ENCODE measurements around the gene SHISAL2A.

The SHISAL2A gene

DNA sequence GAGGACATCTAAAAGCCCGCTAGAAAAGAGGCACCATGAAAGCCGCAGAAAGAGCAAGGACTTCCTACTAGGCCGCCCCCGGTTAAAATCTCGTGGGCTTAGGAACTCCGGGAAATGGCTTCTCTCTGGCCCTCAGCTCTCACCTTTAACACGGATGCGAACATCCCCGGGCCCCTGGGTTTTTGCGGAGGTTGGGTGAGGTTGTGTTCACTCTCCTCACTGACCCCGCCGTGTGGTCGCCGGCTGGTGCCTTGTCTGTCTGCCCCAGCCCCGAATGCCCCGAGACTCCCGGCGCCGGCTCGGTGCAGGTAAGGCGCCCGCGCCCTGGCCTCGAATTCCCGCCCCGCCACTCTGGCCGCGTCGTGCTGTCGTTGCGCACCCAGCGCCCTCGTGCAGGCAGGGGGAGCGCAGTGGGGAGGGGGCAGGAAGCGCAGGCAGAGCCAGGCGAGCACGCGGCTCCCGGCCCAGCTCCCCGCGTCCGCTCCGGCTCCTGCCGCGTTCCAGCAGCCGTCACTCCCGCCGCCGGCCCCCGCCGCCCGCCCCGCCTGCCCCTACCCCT, at the start of gene SHISAL2A:
Gene SHISAL2A (plus strand): TSS at position 437 of the 559 bp plus-strand sequence. CDS start 326 bp downstream, outside the sequence.
- no peaks in the 10 kb centered on the region for H3K9me3 Mint-ChIP-seq
- no peaks in the 10 kb centered on the region for H3K27me3 Mint-ChIP-seq
- H3K36me3 Mint-ChIP-seq: peaks cover 13% of the 10 kb centered on the region
- peak within 1 kb of the TSS; percentile 96 for H3K27ac Mint-ChIP-seq
- H3K4me1 Mint-ChIP-seq: peaks cover 64% of the 10 kb centered on the region
- peak; percentile 35 for ATAC-seq
- H3K4me3 Mint-ChIP-seq: peak within 1 kb of the TSS; percentile 93

DNA sequence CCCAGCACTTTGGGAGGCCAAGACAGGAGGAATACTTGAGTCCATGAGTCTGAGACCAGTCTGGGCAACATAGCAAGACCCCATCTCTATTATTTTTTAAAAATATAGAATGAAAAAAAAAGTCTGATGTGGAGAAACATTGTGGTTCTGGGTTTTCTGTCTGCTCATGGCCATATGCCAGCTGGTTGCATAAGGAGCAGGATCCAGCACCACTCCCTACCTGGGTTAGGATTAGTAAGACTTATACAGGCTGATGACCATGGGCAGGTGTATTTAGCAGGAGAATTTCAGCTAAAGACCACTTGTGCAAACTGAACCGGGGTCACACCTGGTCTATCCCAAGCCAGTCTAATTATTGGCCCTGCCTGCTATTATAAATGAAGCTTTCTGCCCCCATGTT, 47.5 kb upstream of the SHISAL2A start:
- Mint-ChIP-seq H3K4me1 (peaks cover 14% of the 10 kb centered on the region), H3K36me3 (no peaks in the 10 kb centered on the region), H3K27me3 (no peaks in the 10 kb centered on the region), H3K27ac (no peak overlapping the region), H3K9me3 (no peaks in the 10 kb centered on the region), H3K4me3 (no peak overlapping the region)
- ATAC-seq: no peak

DNA sequence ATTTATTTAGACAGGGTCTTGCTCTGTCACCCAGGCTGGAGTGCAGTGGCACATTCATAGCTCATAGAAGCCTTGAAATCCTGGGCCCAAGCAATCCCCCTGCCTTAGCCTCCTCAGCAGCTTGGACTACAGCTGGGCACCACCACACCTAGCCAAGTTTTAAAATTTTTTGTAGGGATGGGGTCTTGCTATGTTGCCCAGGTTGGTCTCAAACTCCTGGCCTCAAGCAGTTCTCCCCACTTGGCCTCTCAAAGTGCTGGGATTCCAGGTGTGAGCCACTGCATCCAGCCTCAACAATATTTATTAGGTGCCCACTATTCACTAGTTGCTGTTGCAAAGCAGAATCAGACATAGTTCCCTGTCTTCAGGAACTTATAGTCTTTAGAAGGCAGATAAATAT, 44.9 kb upstream of the SHISAL2A start:
- ATAC-seq: no peak
- Mint-ChIP-seq H3K27ac (no peak overlapping the region), H3K36me3 (no peaks in the 10 kb centered on the region), H3K9me3 (no peaks in the 10 kb centered on the region), H3K27me3 (no peaks in the 10 kb centered on the region), H3K4me1 (peaks cover 25% of the 10 kb centered on the region), H3K4me3 (no peak overlapping the region)

DNA sequence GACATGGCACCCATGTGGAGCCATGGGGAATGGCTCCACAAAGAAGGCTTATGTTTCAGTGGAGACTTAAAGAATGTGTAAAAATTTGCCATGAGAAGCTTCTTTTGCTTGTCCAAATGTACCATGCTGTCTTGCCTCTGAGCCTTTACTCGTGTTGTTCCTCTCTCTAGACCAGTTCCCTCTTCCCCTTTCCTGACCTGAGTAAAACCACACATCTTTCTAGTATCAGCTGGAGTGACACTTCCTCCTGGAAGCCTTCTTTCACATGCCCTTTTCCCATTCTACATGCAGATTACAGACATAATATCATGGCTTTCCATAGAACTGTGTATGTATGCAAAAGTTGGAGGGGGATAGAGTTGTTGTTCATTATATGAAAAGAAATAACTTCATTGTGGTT, 44.4 kb upstream of the SHISAL2A start:
- Mint-ChIP-seq H3K36me3 (no peaks in the 10 kb centered on the region), H3K27ac (no peak overlapping the region), H3K4me3 (no peak overlapping the region), H3K9me3 (no peaks in the 10 kb centered on the region), H3K27me3 (no peaks in the 10 kb centered on the region), H3K4me1 (peaks cover 30% of the 10 kb centered on the region)
- ATAC-seq: peak; percentile 54

DNA sequence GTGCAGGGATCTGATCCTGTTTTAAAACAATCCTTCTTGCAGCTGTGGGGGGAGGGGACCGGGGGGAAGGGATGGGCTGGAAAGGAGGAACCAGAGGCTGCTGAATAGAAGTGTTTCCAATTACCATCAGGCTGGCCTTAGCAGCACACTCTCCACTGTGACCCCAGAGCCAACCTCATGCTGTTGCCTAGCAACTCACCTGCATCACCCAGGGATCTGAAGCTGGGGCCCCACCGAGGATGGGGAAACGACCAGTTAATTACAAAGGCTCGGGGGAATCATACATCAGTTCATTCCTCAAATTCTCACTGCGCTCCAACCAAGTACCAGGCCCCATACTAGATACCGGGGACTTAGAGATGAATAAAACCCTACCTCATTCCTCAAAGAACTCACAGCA, 42.7 kb upstream of the SHISAL2A start:
- Mint-ChIP-seq H3K36me3 (no peaks in the 10 kb centered on the region), H3K4me1 (peaks cover 47% of the 10 kb centered on the region), H3K27ac (no peak overlapping the region), H3K27me3 (no peaks in the 10 kb centered on the region), H3K9me3 (no peaks in the 10 kb centered on the region), H3K4me3 (no peak overlapping the region)
- ATAC-seq: no peak

DNA sequence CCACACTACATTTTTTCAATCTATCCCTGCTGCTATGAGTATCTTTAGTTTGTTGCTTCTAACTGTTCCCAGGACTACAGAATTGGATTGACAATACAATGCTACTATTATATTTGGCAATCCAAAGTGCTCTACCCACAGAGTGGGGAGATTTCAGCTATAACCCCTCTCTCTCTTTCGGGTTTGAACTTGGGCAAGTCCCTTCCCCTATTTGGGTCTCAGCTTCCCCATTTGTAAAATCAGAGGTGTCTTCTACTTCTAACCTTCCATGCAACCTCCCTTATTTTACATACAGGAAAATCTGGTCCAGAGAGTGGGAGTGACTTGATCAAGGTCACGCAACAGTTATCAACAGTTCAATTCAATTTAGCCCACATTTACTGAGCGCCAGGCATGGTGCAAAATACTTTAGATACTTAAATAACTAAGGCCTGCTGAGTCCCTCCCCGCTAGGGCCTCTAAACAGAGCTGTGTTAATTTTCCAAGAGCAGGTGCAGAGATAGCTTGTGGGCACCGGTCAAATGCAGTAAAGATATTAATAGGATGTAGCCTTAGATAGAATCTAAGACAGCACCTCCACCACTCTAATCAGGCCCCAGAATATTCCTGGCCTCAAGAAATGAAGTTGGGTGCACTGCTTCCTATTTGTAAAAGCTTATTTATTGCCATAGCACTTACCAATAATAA, 40.2 kb upstream of the SHISAL2A start:
- H3K4me3 Mint-ChIP-seq: peak overlapping the region; percentile 7

DNA sequence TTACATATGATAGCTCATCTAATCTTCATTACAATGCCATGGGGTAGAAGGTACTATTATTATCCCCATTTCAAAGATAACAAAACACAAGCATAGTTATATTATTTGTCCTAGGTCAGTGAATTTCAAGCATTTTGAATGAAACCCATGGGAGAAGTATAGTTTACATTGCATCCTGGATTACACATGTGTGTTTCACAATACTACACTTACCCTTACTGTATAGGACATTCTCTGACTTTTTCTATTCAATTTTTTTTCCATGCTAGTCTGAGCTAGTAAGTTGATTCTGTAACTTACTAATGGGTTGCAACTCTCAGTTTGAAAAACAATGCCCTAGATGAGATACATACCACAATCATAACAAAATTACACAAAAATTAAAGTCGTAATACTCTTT, 39.5 kb upstream of the SHISAL2A start:
- no peaks in the 10 kb centered on the region for H3K9me3 Mint-ChIP-seq
- no peaks in the 10 kb centered on the region for H3K27me3 Mint-ChIP-seq
- no peak for ATAC-seq
- H3K4me3 Mint-ChIP-seq: no peak overlapping the region
- peak overlapping the region; percentile 85 for H3K27ac Mint-ChIP-seq
- no peaks in the 10 kb centered on the region for H3K36me3 Mint-ChIP-seq
- H3K4me1 Mint-ChIP-seq: peaks cover 51% of the 10 kb centered on the region

More for the DNA sequence above, 40.2 kb upstream of the SHISAL2A start:
- no peaks in the 10 kb centered on the region for H3K27me3 Mint-ChIP-seq
- peak overlapping the region; percentile 85 for H3K27ac Mint-ChIP-seq
- H3K9me3 Mint-ChIP-seq: no peaks in the 10 kb centered on the region
- peaks cover 49% of the 10 kb centered on the region for H3K4me1 Mint-ChIP-seq
- no peaks in the 10 kb centered on the region for H3K36me3 Mint-ChIP-seq
- no peak for ATAC-seq

DNA sequence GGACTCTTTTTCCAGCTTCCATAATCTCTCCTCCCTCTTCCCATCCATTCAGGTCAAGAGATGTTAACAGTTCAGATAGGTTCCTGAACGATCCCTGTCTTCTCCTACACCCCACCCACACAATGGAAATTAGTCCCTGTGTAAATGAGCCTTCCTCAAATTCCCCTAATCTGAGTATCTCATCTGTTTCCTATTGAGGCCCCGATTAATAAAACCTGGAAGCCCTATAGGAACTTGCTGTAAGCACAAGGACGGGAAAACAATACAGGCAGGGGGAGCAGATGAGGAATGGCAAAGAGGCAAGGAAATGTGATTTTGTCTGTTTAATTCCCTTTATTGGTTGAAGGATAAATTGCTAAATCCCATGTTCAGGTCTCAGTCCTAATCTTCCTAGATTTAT, 37.9 kb upstream of the SHISAL2A start:
- Mint-ChIP-seq H3K27me3 (no peaks in the 10 kb centered on the region), H3K9me3 (no peaks in the 10 kb centered on the region), H3K27ac (peak overlapping the region; percentile 2), H3K36me3 (no peaks in the 10 kb centered on the region), H3K4me3 (no peak overlapping the region), H3K4me1 (peaks cover 40% of the 10 kb centered on the region)
- no peak for ATAC-seq

DNA sequence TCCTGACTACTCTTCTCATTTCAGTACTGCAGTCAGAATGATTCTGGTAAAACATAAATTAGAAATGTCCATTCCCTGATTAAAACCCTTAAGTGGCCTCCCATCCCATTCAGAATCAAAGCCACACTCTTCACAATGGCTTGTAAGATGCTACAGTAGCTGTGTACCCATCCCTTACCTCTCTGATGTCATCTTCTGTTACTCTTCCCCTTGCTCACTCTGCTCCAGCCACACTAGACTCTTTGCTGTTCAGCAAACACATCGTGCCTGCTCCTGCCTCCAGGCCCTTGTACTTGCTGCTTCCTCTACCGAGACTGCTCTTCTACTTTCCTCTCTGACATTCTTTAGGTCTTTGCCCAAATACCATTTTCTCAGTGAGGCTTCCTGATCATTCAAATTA, 35.1 kb upstream of the SHISAL2A start:
- Mint-ChIP-seq H3K36me3 (no peaks in the 10 kb centered on the region), H3K9me3 (no peaks in the 10 kb centered on the region), H3K27ac (no peak overlapping the region), H3K27me3 (no peaks in the 10 kb centered on the region), H3K4me3 (no peak overlapping the region), H3K4me1 (peaks cover 47% of the 10 kb centered on the region)
- ATAC-seq: no peak

DNA sequence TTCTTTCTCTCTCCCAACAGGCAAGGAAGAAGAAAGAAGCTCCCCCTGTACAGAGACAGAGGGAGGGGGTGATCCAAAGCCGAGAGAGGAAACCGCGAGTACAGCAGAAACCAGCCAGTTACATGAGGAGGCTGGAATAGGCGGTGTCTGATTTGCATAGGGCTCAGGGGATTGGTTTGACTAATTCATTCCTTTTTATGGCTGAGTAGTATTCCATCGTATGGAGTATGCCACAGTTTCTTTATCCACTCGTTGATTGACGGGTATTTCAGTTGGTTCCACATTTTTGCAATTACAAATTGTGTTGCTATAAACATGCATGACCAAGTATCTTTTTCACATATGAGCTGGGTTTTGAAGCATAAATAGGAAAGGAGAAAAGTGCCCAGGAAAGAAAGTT, 34.2 kb upstream of the SHISAL2A start:
- H3K27ac Mint-ChIP-seq: no peak overlapping the region
- no peaks in the 10 kb centered on the region for H3K9me3 Mint-ChIP-seq
- H3K27me3 Mint-ChIP-seq: no peaks in the 10 kb centered on the region
- no peak for ATAC-seq
- no peaks in the 10 kb centered on the region for H3K36me3 Mint-ChIP-seq
- H3K4me1 Mint-ChIP-seq: peaks cover 47% of the 10 kb centered on the region
- H3K4me3 Mint-ChIP-seq: no peak overlapping the region

DNA sequence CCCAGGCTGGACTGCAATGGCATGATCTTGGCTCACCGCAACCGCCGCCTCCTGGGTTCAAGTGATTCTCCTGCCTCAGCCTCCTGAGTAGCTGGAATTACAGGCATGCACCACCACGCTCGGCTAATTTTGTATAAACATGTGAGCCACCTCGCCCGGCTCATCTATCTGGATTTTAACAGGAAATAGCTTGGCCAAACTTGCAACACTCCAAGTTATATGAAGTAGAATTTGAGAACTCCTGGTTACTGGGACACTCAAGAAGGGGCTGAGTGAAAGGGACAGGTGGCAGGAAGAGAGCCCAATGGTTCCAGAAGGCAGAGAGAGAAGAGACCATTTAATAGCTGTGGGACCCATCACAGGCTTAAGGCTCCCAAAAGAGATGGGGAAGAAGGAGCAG, 33.7 kb upstream of the SHISAL2A start:
- Mint-ChIP-seq H3K4me1 (peaks cover 48% of the 10 kb centered on the region), H3K27ac (no peak overlapping the region), H3K36me3 (peaks cover 5% of the 10 kb centered on the region), H3K27me3 (no peaks in the 10 kb centered on the region), H3K4me3 (no peak overlapping the region), H3K9me3 (no peaks in the 10 kb centered on the region)
- ATAC-seq: no peak

DNA sequence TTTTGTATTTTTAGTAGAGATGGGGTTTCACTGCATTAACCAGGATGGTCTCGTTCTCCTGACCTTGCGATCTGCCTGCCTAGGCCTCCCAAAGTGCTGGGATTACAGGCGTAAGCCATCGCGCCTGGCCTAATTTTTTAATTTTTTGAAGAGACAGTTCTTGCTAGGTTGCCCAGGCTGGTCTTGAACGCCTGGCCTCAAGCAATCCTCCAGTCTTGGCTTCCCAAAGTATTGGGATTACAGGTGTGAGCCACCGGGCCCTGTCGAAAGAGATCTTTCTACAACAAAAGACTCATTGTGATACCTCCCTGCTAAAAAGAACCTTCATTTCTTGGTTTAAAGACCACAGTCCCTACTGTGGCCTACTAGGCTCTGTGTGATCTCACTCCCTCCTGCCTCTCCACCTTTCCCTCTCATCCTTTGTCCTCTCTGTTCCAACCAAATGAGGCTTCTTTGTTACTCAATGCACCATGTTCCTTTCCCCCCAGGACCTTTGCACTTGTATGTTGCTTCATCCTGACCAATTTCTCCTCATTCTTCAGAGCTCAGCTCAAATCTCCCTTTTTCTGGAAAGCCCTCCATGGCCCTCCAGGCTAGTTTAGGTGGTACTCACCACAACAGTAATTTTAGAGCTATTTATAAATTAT, 32.3 kb upstream of the SHISAL2A start:
- H3K9me3 Mint-ChIP-seq: no peaks in the 10 kb centered on the region
- H3K27ac Mint-ChIP-seq: no peak overlapping the region
- H3K4me1 Mint-ChIP-seq: peaks cover 48% of the 10 kb centered on the region

DNA sequence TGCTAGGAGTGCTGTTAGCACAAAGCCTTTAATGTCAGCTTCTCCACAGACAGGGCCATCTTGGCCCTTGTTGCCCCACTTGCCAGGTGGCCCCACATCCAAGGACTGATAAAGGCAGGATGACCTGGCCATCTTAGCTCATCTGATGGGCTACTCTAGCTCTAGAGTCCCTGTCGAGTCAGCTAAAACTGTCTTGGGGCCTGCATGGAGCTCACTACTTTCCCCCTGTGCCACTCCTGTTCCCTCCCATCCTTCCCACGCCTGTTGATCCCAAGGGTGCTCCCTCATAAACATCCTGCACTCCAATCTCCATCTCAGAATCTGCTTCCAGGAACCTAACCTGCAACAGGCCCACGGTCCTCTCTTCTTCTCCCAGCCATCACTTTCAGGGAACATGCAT, 31.4 kb upstream of the SHISAL2A start:
- Mint-ChIP-seq H3K27me3 (no peaks in the 10 kb centered on the region), H3K36me3 (peaks cover 14% of the 10 kb centered on the region), H3K27ac (peak overlapping the region; percentile 90), H3K9me3 (no peaks in the 10 kb centered on the region), H3K4me1 (peaks cover 56% of the 10 kb centered on the region), H3K4me3 (peak overlapping the region; percentile 77)
- ATAC-seq: no peak

More for the DNA sequence above, 32.3 kb upstream of the SHISAL2A start:
- Mint-ChIP-seq H3K4me3 (no peak overlapping the region), H3K27me3 (no peaks in the 10 kb centered on the region), H3K36me3 (peaks cover 8% of the 10 kb centered on the region)
- ATAC-seq: no peak

DNA sequence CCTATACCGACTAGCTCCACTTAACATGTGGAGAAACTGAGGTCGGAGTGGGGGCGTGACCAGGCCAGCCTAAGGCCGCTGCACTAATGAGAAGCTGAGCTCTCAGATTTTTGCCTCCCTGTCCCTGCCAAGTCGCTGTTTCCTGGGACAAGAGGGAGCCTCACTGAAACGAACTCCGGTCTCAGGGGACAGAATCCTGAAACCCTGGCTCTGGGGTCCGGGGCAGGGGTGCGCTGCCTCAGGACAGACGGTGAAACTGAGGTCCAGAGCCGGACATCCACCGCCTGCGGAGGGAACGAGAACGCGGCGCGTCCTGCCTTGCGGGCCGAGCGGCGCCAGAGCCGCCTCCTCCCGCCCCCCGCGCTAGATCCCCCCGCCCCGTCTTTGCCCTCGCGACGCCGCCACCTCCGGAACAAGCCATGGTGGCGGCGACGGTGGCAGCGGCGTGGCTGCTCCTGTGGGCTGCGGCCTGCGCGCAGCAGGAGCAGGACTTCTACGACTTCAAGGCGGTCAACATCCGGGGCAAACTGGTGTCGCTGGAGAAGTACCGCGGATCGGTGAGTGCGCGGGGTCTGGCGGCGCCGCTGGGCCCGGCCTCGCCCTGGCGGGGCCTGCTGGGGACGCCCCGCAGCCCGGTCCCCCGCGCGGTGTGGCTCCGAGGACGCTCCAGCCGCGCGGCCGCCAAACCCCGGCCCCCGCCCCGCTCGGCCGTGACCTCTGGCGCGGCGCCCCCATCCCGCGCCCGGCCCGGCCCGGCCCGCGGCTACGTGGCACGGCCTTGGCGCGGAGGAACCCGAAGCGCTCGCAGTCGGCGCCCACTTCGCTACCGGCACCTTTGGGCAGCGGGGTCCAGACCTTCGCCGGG, 30.7 kb upstream of the SHISAL2A start, which contains the start of gene GPX7:
Gene GPX7 (plus strand): TSS at position 381 of the 865 bp plus-strand sequence. CDS start 39 bp downstream, at position 420.
- ATAC-seq: peak; percentile 68
- H3K36me3 Mint-ChIP-seq: peaks cover 14% of the 10 kb centered on the region
- H3K9me3 Mint-ChIP-seq: no peaks in the 10 kb centered on the region
- no peaks in the 10 kb centered on the region for H3K27me3 Mint-ChIP-seq
- peak within 1 kb of the TSS; percentile 83 for H3K4me3 Mint-ChIP-seq
- H3K27ac Mint-ChIP-seq: peak within 1 kb of the TSS; percentile 90
- H3K4me1 Mint-ChIP-seq: peaks cover 63% of the 10 kb centered on the region
